SK-N-SH treated with all-trans-retinoic acid at 6 μM for 48 hours (cell line): ENCODE data around the gene LAG3.

Experiments used
- ISL1 ChIP-seq: fragments of 250-450 bp; sonication (Bioruptor Pico); IDR thresholded peaks from 2 replicates; pipeline ENCODE4 v2.1.2; 2022; ENCODE audit warnings: mild to moderate bottlenecking, moderate library complexity
- OSR1 ChIP-seq: fragments of 250-450 bp; sonication (Bioruptor Pico); IDR thresholded peaks from 2 replicates; pipeline ENCODE4 v1.8.0; 2022; ENCODE audit warnings: moderate library complexity, mild to moderate bottlenecking, inconsistent platforms
- TSHZ2 ChIP-seq: fragments of 250-450 bp; sonication (Bioruptor Pico); IDR thresholded peaks from 2 replicates; pipeline ENCODE4 v1.5.0; 2020; ENCODE audit warnings: mild to moderate bottlenecking, moderate library complexity
- ZC3H10 ChIP-seq: fragments of 250-450 bp; sonication (Bioruptor Pico); IDR thresholded peaks from 2 replicates; pipeline ENCODE4 v1.5.1; 2021; ENCODE audit warnings: mild to moderate bottlenecking, moderate library complexity
- ZFP3 ChIP-seq: fragments of 250-450 bp; sonication (Bioruptor Pico); IDR thresholded peaks from 2 replicates; pipeline ENCODE4 v1.5.0; 2020; ENCODE audit warnings: mild to moderate bottlenecking, moderate library complexity

GRCh38 chr12:6799147-6799546 lies 26.8 kb downstream of the LAG3 start:
- TF ChIP-seq ISL1 (CRISPR knock-in tag) (no peak), TSHZ2 (no peak), ZFP3 (CRISPR knock-in tag) (no peak), ZC3H10 (CRISPR knock-in tag) (no peak), OSR1 (no peak)
